Stimulated activated CD4-positive, alpha-beta T cell treated with anti-CD3 and anti-CD28 coated beads, Interleukin-12 subunit alpha, Interleukin-12 subunit beta, amount 100 ng/mL, for 48 hours (primary cell): ENCODE data around the gene CAMK2D.

Source experiments
- DNase-seq, 3 donors: peaks; one replicate each; pipeline ENCODE4 v3.0.0-alpha.2; 2020; ENCODE audit warnings: low read depth in 2 of 3, low spot score in 1 of 3

Gene CAMK2D

DNA sequence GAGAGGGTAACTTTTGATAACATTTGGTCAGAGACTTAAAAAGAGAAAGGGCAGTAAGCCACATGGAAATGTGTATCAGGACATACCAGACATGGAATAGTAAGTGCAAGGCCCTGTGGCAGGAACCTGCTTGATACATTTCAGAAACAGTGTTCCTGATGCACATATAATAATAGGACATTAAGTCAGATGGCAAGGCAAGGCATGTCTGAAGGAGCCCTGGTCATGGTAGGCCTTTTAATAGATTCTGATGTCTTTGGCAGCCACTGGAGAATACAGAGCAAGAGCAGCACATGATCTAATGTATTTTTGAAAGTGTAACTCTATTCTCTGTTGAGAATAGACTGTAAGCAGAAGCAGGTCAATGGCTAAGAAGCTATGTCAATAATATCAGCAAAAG lies 279.7 kb downstream of the CAMK2D start:
- DNase-seq = no peak

DNA sequence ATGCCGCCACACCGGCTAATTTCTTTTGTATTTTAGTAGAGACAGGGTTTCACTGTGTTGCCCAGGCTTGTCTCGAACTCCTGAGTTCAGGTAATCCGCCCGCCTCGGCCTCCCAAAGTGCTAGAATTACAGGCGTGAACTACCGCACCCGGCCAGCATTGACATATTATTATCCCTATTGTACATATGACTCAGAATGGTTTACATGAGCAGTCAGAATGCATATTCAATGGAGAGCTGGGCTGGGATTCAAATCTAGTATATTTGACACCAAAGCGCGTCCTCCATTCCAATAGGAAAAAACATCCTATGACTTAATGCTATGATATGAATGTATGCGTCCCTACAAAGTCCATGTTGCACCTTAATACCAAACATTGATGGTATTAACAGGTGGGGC lies 281.4 kb downstream of the CAMK2D start:
- no peak for DNase-seq

DNA sequence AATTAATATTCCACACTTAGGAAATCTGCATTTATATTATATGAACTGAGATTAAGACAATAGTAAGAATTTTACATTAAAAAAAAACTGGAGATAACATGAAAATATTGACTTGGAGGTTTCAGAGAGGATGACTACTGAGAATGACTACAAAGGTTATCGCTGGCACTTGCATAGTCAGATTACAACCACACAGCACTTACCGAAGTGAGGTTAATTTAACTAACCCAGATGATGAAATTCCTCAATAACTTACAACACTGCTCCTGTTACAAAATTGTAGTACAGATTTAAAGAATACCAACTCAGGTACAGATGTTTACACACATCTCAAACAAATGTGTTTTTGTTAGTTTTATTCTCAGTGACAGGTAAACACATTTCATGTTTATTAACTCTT lies 283.5 kb downstream of the CAMK2D start:
- DNase-seq = no peak

DNA sequence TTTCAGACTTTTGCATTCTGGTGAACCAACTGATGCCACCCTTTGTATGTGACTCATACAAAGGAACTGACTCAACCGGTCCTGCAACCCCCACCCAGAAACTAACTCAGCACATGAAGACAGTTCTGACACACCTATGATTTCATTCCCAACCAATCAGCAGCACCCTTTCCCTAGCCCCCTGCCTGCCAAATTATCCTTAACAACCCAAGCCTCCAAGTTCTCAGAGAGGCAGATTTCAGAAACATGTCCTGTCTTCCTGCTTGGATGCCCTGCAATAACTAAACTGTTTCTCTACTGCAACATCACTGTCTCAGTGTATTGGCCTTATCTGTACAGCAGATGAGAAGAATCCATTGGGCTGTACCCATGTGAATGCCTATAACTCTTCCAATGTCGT lies 284.7 kb downstream of the CAMK2D start:
- peak; percentile 14 to 33 (median 27) for DNase-seq

DNA sequence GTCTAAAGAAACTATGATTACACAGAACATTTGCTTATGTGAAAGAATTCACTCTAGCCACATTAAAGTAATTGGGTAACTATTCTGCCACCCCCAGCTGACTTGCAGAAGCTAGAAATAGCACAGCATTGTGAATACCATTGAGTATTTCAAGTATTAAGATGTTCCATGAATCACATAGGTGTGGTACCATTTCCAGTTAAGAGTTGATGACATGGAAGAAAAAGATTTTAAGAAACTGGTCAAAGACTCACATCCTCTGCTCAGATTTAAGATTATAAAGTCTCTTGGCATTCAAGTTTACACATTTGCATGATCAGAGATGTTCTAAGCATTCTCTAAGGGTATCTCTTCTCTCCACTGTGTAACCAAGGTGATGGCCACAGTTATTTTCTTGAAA lies 287.5 kb downstream of the CAMK2D start:
- DNase-seq = peak in 1 of 3 donors; percentile 7

DNA sequence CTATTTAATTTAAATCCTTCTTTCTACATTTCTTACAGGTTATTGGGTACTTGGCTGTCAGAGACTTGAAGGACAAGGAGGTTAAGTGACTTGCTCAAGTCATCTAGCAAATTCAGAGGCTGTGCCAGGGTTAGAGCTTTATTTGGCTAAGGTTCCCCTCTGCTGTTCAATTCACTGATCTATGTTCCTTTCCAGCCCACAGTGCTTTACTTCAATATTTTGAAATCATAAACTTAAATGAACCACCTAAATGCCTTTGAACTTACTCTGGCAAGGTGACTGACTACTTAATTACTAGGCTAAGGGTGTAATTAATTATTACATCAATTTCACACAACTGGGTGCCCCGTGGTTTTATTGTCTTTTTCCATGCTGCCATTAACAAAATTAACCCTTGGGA lies 288.7 kb downstream of the CAMK2D start:
- no peak for DNase-seq

DNA sequence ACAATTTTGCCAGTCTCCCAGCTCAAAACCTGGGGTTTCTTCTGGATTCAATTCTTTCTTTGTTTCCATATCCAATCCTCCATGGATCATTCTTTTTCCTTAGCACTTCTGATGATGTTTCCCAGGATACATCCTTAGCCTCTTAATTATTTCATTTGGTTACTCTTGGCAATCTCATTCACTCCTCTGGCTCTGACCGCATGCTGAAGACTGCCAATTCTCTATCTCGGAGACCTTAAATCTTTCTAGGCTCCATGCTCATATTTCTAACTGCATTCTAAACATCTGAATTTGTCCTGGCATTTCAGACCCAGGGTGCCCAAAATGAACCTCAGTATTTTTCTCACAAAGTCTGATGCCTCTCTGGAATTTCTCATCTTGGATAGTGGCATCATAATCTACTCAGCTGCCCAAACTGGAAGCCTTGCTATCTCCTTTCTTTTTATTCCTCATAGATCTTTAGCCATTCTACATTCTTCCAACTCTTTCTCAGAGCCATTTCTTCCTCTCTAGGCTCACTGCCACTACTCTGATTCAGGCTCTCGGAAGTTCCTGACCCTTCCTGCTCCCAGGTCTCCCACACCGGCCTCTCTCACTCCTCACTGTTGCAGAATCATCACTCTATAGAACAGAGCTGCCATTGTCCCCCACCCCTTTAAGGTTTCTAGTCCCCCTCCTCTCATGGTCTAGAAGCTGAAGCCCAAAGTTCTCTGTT lies 290.2 kb downstream of the CAMK2D start:
- DNase-seq = no peak

DNA sequence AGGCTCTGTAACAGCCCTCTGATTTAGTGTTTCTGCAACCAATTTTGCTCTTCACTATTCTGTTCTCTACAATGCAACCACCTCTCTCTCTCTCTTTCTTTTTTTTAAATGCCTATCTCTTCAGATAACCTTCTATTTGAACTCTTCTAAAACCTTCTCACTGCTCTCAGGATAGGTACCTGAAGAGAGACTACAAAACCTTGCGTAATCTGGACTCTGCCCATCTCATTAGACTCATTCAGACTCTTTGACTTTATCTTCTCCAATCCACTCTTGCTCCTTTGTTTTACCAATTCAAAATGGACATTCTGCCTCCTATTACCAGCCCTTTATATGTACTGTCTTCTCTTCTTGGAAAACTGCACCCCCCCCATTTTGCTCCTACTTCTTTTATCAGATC lies 291.6 kb downstream of the CAMK2D start:
- no peak for DNase-seq

DNA sequence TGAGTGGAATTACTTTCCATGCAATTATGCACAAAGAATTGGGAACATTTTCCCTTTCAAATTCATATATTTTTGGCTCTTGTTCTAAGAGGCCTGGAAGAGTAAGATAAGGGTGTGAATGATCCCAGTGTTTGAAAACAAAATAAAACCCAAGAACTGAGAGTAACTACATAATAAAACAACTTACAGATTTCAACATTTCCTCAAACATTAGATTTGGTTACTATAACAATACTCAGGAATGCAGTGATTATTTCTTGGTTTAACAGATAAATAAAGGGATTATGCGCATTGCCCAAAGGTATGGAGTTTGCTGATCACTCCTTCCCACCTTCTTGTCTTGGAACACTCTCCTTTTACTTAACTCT lies 292.5 kb downstream of the CAMK2D start:
- DNase-seq = no peak

DNA sequence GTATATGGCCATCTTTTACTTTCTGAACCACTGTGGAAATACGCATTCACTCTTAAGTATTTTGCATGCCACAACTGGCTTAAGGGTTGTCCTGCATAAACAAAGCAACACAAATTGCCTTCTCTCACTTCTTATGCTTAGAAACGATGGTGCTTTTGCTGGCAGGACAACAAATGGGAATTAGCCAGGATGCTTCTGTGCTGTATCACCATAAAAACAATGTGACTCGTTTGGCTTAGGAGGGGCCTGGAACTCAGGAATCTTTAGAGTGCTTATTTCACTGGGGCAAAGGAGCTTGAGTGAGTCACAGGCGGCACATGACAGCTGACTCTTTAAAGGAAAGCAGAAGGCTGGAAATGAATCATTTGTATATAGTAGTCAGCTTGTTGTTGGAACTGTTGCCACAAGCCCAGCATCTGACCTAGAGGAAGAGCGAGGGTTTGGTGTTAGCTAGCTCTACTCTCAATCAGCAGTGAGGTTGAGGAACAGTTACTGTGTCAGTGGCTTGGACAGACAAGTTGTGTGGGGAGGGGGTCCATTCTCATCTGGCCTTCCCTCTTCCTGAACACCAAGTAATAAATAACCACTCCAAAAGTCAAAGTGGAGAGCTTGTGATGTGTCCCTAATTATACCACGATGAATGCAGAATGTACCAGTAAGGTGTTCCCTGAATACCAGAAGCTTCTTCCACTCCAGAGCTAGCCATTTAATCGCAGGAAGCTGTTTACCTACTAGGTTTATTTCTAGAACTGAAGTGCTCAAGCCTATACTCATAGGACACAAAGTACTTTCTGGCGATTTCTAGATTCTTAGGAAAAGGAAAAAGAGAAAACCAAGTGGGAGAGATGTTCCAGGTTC lies 293.1 kb downstream of the CAMK2D start:
- peak in 2 of 3 donors; percentile 11 to 30 for DNase-seq

DNA sequence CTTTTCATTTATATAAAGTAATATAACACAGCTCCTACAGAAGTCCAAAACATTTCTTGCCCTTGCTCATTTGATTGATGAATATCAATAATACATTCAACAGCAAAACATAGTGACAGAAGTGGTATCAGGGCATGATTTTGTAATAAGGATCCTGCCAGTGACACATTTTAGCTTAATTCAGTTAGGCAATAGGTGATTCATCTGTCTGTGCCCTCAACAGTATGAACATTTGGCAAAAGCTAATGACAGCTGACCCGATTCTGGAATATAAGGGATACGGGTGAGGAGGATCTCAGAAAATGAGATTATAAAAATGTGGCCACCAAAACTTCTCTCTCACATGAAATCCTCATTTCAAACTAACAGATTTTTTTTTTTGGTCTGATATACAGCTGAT lies 294.0 kb downstream of the CAMK2D start:
- no peak for DNase-seq

DNA sequence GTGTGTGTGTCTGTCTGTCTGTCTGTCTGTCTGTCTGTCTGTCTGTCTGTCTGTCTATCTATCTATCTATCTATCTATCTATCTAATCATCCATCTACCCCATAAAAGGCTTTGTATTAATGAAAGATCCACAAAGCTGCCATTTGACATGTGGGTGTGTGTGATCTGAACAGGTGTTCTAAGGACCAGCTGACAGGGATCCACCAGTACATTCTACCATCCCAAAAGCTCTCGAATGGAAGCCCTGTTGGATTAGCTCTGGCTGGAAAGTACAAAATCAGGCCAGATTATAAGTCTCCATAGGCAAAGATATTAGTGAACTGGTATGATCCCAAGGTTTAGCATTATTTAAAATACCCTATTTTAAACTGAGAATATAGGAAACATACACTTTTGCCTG lies 299.3 kb downstream of the CAMK2D start:
- DNase-seq = no peak

DNA sequence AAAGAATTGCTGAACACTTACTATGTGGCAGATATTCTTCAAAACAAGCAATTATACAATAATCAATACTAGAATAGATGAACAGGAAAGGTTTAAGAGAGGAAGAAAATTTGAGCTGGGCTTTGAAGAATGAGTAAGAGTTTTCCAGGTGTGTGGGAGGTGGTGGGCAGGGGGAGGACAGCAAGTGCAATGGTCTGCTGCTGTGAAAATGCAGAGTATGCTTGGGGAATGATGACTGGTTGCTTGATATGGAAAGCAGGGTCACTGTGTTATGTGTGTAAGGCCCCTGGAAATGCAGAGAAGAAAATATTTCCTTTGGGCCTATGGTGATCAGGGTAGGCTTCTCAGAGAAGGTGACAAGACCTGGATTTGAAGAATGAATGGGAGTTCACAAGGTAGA lies 300.3 kb downstream of the CAMK2D start:
- DNase-seq = no peak

DNA sequence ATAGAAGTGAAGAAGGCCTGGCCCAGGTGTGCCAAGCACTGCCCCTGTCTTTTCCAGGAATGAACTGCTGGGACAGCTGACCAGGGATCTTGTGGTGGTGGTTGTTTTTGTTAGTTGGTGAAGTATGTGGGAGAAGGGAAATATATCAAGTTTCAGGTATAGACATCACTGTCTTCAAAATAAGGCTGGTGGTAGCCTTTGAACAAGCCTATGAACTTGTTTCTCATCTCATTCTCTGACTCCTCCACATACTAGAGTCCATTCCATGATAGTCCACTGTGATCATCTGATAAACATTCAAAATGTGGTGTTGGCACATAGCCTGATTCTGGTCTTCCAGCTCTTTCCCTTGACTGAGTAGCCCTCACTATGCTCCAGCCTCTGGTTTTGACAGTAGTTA lies 303.7 kb downstream of the CAMK2D start:
- no peak for DNase-seq

DNA sequence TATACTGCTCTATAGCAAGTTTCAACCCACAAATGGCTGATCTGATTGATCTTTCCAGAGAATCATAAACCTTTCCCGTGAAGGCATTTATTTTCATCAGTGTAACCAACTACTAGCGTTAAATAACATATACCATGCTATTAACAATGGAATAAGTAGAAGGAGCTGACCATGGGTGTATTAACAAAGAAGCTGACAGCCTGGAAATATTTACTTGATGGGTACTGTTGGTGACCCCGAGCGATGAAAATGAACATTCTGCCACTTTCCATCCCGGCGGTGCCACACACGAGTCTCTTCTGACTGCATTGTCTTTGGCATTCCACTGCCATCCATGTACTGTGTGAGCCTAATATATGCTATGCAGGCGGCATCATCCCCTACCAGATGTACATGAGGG lies 304.4 kb downstream of the CAMK2D start:
- no peak for DNase-seq

DNA sequence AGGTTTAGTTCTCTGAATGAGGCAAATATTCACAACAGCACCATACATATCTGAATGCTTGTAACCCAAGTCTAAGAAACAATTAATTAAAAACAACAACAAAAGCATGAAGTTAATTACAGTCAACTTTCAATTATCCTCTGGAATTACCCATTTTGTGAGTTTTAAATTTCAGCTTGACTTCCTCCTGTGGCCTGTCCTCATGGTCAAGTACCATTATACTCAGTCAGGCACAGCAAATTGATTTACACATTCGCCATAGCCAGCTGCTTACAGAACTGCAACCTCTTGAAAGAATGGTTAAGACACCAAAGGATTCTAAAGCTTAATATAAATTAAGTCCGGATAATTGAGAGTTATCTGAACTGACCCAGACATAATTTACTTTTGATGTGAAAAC lies 306.5 kb downstream of the CAMK2D start:
- DNase-seq = no peak

DNA sequence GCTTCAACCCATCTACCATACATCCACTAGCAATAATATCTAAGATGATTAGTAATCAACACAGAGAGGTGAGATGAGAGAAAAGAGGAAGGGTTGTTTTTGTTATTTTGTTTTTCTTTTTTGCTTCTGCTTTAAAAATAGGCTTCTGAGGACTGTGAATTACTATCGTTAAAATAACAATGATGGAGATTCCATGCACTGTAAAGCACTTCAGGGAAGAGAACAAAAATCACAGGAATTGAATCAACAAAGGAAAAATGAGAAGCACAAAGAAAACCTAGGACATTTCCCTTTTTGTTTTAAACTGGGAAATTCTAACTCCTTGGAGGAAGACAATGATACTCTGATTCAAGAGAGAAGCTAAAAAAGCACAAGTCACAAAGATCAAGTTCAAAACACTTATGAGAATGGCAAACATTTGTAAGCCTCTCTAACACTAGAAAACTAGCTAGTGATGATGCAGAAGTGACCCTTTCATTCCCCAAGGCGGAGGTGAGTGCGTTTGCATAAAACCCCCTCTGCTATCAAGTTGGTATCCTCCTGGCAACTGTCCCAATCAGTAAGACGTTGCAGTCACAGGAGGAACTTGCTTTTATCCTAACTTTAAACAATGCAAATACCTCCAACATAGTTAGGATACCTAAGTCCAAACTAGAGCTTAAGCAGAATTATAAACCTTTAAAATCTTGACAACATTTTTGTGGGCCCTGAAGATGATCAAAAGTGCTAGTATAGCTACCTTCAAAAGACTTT lies 308.5 kb downstream of the CAMK2D start:
- no peak for DNase-seq

DNA sequence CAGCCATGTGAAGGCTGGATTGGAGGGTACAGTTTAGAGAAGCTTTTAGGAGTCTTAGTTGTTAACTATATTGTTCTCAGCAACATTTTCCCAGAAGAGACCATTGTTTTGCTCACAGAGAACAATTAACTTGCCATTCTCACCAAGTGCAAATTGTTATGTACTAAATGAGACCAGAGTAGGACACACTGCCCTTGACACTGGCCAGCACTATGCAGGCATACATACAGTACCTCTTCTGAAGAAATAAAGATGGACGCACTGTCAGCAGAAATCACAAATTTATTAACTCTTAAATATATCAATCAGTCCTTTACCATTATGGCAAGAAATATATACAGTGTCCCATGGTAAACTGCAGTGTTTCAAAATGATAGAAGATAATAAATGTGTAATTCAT lies 309.4 kb downstream of the CAMK2D start:
- no peak for DNase-seq

DNA sequence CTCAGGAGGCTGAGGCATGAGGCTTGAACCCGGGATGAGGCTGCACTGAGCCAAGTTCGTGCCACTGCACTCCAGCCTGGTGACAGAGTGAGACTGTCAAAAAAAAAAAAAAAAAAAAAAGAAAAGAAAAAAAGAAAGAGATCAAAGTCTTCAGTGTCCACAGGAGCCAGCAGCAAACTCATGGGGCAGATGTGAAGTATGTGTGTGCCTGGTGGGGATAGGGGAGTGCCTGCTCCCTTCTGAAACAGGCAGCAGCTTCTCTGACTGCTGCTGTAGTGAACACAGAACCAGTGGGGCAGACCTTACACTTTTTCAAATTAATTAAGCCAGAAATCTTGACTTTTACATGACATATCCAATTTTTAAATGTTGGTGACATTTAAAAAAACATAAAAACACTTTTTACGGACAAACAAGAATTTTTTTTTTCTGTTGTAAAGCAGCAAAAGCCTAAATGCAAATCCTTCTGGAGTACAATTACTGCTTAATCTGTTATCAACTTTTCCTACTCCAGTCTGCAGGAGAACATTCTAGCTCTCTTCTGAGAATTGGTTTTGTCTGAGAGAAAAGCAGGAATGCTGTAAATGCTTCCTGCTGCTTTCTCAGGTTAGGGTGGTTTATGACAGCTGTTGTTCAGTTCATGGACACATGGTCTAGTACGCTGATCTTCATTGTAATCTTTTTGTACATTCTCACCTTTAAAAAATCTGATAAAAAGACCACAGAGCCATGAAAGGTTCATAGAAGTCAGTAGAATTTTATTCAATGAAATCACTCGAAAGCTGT lies 311.1 kb downstream of the CAMK2D start:
- DNase-seq = no peak

DNA sequence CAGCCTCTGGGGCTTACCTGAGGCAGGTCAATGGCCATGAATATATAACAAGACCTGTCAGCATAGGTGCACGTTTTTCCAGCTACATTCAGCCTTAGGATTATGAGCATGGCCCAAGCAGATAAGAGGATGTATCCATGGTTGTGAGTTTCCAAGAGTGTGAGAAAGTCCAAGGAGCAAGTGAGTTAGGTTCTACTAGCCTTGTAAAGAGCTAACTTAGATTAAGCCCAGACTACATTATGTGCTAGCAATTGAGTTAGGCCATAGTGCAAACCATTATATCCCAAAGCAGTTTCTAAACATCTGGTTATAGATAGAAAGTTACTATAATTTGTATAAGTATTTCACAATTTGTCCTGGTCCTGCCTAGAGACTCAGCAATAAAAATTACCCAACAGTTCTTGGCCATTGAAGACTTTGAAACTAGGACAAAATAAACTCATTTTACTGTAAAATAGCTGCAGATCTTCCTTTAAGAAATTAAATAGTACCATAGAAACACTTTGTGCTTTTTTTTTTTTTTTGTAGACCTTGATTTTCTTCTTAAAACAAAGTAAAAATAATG lies 312.0 kb downstream of the CAMK2D start:
- DNase-seq = no peak

DNA sequence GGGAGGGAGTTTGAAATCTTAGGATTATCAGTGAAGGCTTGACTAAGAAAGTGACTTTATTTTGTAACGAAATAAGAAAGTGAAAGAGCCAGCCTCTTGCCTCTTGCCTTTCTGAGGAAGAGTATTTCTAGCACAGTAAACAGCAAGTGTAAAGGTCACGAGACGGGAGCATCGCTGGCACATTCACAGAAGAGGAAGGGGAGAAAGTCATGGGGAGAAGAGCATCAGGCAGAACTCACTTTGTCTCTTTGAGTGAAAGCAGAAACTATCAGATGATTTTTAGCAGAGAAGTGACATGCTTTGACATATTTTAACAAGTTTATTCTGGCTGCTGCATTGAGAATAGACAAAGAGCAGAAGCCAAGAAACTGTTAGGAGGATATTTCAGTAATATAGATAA lies 313.8 kb downstream of the CAMK2D start:
- DNase-seq = no peak
